GM19467 (cell line): ENCODE data around the gene TUSC2.
A peak's percentile ranks its signal among the peaks of the same experiment; 100 is the strongest.

Experiments
- ATAC-seq: cut with Tn5 transposase; IDR thresholded peaks from one replicate; pipeline ENCODE4 v1.9.1; 2021; ENCODE audit warnings: mild to moderate bottlenecking, moderate library complexity; ENCODE audit not compliant: unreplicated experiment

TUSC2 gene

GRCh38 chr3:50327943-50328691 is at the start of gene TUSC2:
TUSC2 (minus strand) TSS chr3:50328223; CDS start chr3:50328099, 124 bp downstream.
- peak; percentile 73 for ATAC-seq

GRCh38 chr3:50375258-50375931 is 47.4 kb upstream of the TUSC2 start:
- no peak for ATAC-seq

DNA sequence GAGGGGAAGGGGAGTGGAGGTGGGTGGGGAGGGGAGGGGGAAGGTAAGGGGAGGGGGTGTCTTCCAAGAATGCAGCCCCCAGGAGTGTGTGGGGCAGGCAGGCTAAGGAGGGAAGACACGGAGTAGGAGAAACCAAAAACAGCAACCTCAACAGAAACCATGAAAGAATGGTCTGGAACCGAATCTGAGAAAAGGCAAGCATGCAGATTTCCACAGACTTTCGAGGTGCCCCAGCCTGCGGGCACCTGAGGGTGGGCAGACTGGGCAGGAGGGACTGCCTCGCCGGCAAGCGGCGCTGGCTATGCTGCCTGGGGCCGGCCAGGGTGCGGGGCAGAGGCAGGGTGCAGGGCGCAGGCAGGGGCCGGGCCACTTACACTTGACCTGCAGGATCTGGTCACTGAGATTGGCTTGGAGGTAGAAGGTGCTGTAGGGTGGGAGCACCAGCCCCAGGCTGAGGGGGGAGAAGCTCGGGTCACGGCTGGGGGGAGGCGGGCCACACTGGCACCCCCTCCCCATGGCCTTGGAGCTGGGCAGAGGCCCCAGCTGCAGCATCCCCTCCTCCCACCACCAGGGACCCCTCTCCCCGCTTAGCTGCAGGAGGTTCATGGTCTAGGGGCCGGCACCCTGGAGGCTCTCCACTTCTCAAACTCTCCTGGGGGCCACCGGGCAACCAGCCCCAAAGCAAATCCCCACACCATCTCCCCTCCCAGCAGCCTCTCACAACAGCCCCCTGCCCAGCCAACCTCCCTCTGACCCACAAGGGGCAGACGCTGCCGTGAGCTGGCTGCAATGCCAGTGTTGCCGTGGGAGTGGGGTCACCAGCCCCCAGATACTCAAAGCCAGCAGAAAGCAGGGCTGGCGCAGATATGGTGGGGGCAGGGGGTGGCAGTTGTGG is 46.6 kb upstream of the TUSC2 start:
- ATAC-seq: no peak

DNA sequence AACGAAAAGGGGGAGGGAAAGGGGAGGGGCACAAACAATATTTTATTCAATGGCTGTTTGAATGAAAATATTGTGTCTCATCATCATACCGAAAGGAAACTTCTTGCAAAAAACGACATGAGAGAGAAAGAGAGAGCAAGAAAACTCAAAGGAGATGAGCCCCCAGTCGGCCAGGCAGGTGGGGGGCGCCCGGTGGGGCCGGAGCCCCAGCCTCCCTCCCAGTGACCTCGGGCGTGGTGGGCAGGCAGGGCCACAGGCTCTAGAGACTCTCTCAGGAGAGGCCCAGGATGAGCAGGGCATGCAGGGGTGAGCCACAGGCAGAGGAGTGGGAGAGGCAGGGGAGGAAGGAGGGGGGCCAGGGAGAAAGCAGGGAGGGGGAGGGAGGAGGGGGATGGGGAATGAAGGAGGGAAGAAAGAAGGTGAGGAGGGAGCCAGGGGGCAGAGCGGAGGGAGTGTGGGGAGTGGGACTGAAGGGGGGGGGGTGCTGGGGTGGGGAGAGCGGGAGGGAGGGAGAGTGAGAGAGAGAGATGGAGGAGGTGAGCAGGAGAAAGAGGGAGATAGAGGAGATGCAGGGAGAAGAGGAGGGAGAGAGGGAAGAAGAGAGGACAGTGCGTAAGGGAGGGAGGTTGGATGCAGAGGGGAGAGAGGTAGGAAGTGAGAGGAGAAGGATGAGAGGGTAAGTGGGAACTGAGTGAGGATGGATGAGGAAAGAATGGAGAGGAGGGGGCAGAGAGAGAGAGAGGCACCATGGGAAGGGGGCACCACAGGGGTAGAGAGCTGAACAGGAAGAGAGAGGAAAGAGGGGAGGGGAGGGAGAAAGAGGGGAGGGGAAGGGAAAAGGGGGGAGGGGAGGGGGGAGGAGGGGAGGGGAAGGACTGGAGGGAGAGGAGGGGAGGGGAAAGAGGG is 45.4 kb upstream of the TUSC2 start:
- no peak for ATAC-seq

- no peak for ATAC-seq
Observed at GRCh38 chr3:50372349-50372748, 44.3 kb upstream of the TUSC2 start.

- ATAC-seq: no peak
Observed at GRCh38 chr3:50371133-50371685, 43.2 kb upstream of the TUSC2 start.

- ATAC-seq: no peak
Observed at GRCh38 chr3:50370594-50370993, 42.6 kb upstream of the TUSC2 start.

DNA sequence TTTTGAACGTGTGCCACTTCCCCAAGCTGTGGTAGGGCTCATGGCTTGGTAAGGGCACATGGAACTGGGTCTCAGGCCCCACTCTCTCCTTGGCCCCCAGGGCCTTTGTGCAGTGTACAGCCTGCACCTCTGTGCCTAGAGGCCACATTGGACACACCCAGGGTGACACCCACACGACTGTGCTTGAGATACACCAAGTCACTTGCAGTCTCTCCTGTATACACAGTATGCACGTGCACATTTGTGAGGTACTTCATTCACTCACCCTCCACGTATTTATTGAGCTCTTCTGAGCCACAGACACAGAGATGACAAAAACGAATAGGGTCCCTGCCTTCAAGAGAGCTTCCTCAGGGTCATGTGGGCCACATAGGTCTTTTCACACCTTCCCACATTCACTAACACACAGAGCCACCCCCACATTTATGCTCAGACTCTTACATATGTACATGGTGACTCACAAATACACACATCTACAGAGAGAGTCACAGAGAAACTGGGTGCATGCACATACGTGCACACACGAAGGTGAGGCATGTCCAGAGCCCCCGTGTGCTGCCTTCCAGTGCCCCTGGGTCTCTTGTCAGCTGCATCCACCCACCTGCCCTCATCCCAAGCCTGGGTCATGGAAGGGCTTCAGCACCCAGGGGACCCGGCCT is 41.1 kb upstream of the TUSC2 start:
- no peak for ATAC-seq

GRCh38 chr3:50365842-50366220 is 37.8 kb upstream of the TUSC2 start:
- no peak for ATAC-seq

- peak; percentile 86 for ATAC-seq
Observed at GRCh38 chr3:50365080-50365841, 37.2 kb upstream of the TUSC2 start.

DNA sequence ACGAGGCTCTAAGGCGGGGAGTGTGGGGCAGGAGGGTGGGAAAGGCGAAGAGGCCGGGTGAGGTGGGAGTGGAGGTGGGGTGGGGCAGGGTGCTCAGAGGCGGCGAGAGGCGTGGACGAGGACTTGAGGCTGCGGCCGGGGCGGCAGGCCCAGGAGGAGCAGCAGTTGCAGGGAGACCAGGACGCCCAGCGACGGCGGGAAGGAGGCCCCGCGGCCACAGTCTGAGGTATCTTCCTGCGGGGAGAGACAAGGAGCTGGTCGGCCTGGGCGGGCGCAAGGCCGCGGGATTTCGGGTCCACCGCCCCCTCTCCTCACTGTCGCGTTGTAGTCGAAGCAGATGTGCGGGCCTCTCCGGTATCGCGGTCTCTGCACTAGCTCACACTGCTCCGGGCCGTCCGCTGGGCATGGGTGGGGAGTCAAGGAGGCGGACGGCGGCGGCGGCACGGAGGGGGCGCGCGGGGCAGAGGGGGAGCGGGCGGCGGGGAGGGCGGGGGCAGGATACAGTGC is 36.6 kb upstream of the TUSC2 start:
- ATAC-seq: no peak

DNA sequence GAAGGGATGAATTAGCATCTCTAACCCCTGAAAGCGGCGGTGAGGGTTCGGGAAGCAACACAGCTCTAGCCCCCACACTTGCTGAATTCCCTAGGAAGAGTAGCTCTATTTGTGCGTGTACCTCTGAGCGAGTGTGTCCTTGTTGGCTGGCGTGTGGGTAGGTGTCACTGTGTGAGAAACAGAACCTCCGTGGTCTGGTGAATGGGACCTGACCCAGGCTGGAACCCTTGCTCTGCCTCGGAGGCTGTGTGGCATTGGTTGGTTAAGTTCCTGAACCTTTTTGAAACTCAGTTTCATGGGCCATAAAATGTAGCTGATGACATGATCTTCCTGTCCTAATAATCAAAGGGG is 31.7 kb upstream of the TUSC2 start:
- no peak for ATAC-seq

DNA sequence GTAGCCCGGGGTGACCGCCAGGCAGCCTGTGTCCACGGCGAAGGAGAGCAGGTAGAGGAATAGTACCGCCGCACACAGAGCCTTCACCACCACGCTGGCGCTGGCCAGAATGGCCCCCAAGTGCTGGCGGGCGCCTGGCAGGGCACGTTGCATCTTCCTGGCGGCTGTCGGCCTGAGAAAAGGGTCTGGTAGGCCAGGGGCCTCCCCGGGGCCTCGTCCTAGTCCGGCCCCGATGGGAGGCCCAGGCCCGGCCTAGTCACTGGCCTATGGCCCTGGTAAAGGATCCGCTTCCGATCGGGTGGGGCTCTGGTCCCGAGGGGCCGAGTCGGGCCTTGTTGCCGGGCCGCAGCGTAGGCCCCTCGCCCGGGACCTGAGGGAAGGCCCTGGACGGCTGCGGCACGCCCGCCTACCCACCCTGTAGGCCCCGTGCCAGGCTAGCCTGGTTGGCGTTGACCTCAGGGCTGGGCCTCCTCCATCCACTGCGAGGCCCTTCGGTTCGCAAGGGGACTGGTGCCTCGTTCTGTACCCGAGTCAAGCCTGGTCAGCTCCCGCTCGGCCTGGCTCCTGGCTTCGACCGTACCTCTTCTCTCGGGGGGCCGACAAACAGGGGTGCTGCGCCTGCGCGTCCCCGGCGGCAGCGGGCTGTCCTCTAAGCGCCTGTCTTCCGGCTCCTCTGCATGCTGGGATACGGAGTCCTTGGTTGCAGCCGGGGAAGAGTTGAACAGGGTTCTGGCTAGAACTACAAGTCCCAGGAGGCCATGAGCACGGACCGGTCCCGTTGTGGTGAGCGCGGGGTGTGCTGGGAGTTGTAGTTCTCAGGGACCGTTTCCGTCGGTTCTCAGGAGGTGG is 31.1 kb upstream of the TUSC2 start, which contains the start of gene TMEM115:
Gene TMEM115, minus strand, starts transcription at position 611 of the 849 bp plus-strand sequence. Its CDS starts 458 bp downstream, at position 153.
- ATAC-seq: peak; percentile 98

- ATAC-seq: no peak
Observed at GRCh38 chr3:50358355-50358910, 30.4 kb upstream of the TUSC2 start.

GRCh38 chr3:50357481-50357880 is 29.5 kb upstream of the TUSC2 start:
- ATAC-seq: no peak

DNA sequence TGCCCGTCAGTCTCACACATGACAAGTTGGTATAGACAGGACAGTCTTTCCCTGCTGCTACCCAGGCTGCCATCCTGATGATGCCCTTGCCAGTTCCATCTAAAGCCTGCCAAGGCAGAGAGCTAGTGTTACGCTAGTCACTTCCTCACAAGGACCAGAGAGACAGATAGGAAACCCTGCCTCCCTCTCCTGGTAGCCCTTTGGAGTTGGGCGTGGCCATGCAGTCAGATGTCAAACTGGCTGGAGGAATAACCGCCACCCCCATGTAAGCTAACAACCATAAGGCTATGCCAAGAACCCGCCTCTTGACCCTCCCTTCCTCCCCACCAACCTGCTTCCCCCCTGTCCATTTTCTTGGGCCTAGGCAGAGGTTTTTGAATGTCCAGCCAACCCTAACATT is 28.5 kb upstream of the TUSC2 start:
- ATAC-seq: no peak

DNA sequence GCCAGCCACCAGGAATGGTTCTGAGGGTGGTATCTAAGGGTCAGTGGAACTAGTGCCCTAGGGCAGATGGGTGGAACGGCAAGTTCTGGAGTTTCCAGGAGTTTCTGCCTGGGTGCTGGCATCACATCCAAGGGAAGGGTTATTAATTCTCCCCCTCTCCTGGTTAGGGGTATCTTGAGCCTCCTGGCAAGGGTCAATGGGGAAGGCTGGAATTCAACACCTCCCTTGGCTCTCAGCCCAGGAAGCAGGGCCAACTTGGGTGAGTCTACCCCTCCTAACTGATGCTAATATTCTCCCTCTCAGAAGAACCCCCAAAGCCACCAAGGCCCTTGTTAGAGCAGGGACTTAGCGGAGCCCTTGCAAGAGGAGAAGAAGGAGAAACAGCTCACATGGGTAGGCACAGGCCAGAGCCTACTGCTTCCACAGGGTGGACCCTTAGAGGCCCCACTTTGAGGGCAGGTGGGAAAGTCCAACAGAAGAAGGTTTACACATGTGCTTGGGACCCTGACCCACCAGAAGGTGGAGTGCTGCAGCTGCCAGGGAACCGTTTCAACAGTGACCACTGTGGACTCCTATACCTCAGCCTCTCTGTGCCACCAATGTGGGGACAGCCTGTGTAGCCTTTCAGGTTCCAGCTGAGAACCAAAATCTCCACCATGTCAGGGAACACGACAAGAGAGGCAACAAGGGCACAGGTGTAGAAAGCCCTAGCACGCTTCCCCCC is 28.0 kb upstream of the TUSC2 start:
- no peak for ATAC-seq
